HG02642 (cell line): Measurements from ENCODE around the gene BARHL1.
"Not testable (repeated sequence)": the region's sequence is repeated elsewhere in the genome, so short reads cannot be mapped to it uniquely, and the experiment has no call there.

ENCODE experiments used
- ATAC-seq: cut with Tn5 transposase; IDR thresholded peaks from one replicate; pipeline ENCODE4 v1.9.1; 2021; ENCODE audit warnings: mild to moderate bottlenecking; ENCODE audit not compliant: unreplicated experiment, poor library complexity

Gene BARHL1

GRCh38 chr9:132555528-132555927, 26.9 kb upstream of the BARHL1 start:
- no peak for ATAC-seq

DNA sequence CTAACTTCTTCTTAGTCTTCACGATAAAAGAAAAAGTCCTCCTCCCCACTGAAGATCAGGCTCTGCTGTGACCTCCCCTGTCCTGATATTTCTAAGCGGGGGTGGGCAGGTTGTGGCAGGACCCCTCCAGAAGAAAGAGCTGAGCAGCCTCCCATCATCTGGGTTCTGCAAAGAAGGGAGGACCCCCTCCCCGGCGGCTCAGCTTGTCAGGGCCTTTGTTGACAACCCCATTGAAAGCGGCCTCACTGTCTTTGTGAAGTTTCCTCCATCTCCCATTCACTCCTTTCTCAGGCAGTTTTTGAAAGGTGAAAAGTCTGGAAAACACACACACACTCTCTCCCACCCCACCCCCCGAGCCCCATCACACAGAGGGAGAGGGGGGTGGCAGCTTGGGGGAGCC, 26.2 kb upstream of the BARHL1 start:
- no peak for ATAC-seq

GRCh38 chr9:132556714-132557113, 25.7 kb upstream of the BARHL1 start:
- no peak for ATAC-seq

GRCh38 chr9:132557159-132557558, 25.2 kb upstream of the BARHL1 start:
- no peak for ATAC-seq

GRCh38 chr9:132559711-132560110, 22.7 kb upstream of the BARHL1 start:
- no peak for ATAC-seq

DNA sequence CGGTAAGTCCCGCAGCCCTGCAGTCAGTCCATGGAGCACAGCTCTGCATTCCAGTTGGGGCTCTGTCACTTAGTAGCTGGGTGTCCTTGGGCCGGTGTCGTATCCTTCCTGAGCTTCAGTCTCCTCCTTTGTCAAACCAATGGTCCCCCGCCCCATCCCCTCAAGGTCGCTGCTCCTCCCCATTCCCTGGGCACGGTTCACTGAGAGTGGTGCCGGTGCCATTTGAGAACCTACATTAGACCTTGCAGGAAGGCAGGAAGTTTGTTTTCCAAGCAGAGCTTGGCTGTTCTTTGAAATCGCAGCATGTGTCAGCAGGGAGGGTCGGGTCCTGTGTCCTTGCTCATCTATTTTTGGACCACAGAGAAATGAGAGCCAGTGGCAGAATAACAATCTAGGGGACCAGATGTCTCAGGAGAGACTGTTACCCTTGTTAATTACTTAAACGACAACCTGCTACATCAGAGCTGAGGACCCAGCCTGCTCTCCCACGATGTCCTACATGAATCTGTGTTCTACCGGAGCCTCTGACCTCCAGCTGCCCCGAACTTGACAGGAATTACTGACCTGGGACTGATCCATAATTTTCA, 21.7 kb upstream of the BARHL1 start:
- ATAC-seq: no peak

GRCh38 chr9:132562306-132562573, 20.2 kb upstream of the BARHL1 start:
- no peak for ATAC-seq

- no peak for ATAC-seq
These were observed 17.9 kb upstream of the BARHL1 start for GRCh38 chr9:132564526-132564925.

GRCh38 chr9:132568787-132569186, 13.6 kb upstream of the BARHL1 start:
- not testable (repeated sequence) for ATAC-seq

DNA sequence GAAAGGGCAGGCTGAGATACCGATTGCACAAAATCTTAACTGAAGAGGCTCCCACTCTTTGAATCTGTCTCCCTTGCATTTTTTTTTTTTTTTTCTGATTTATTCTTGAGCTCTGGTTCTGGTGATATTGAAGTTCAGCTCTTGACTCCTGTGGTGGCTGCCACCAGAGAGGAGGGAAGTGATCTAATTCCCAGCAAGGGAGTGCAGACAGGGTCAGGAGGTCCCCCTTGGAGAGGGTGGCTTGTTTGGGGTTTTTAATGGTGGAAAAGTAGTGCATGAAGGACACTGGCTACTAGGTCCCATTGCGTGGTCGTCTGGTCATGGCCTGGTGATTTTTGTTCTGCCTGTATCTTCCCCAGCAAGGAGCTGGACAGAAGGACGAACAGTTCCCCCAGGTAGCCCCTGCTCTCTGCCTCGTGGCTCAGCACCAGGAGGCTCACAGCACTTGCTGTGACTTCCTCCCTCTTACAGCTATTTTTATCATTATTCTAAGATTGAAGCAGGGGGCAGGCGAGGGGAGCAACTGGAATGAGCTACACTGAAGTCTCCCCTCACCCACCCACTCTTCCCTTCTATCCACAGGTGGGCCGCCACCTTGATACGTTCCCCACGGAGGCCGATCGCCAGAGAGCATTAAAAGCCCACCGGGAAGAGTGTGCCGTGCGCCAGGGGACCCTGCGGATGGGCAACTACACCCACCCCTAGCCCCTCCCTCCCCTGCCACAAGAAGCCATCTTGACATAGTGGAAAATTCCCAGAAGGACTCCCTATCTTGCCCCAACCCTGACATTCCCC, 10.4 kb upstream of the BARHL1 start:
- ATAC-seq: no peak

DNA sequence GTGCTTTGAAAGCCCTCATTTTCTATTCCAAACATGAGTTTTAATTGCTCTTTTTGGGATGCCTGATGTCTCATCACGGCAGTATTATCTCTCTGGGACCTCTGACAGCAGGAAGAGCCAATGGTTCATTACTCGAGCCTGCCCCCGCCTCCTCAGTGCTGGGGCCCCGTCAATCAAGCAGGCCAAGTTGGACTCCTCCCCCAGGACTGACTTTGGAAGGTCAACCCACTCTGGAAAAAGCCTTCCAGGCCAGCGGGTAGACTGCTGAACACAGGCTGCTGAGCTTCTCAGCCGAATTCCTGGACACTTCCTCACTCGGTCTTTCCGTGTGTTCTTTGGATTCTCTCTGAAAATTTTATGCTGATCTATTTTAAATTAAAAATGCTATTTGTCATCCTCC, 9.5 kb upstream of the BARHL1 start:
- no peak for ATAC-seq

GRCh38 chr9:132575005-132575609, 7.3 kb upstream of the BARHL1 start:
- no peak for ATAC-seq

DNA sequence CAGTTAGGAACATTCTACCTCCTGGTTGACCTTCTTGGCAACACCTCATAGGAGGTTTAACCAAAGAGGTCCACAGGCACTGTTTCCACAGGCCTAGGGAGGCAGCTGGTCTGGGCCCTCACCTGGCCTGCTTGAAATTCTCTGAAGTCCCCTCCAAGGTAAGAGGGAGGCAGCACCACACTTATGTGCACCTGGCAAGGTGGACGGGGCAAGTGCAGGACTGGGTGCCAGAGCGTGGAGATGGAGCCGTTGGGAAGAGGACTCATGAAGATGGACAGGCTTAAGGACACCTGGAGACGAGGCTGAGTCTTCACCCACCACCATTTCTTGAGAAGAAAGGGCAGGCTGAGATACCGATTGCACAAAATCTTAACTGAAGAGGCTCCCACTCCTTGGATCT, 6.6 kb upstream of the BARHL1 start:
- no peak for ATAC-seq

GRCh38 chr9:132577119-132577518, 5.3 kb upstream of the BARHL1 start:
- ATAC-seq: no peak

GRCh38 chr9:132578367-132578932, 4.0 kb upstream of the BARHL1 start:
- ATAC-seq: no peak

DNA sequence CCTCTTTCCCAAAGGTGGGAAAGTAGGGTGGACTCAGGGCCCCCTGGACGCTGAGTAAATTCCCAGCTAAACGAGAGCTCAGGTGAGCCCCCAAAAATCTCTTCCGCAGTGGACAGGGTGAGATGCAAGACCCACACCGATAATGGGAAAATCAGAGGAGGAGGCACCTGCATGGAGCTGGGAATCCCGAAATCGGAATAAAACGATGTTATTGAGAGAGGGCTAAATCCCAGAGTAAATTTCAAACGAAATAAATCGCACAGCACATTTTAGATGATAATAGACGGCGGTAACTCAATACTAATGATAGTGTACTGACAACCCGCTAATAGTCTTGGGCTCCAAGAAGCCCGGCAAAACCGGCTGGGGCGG, 3.0 kb upstream of the BARHL1 start:
- ATAC-seq: no peak

GRCh38 chr9:132582786-132583583, 579 bp downstream of the BARHL1 start:
- no peak for ATAC-seq

- ATAC-seq: no peak
These were observed 1.3 kb downstream of the BARHL1 start for GRCh38 chr9:132583584-132584304.

DNA sequence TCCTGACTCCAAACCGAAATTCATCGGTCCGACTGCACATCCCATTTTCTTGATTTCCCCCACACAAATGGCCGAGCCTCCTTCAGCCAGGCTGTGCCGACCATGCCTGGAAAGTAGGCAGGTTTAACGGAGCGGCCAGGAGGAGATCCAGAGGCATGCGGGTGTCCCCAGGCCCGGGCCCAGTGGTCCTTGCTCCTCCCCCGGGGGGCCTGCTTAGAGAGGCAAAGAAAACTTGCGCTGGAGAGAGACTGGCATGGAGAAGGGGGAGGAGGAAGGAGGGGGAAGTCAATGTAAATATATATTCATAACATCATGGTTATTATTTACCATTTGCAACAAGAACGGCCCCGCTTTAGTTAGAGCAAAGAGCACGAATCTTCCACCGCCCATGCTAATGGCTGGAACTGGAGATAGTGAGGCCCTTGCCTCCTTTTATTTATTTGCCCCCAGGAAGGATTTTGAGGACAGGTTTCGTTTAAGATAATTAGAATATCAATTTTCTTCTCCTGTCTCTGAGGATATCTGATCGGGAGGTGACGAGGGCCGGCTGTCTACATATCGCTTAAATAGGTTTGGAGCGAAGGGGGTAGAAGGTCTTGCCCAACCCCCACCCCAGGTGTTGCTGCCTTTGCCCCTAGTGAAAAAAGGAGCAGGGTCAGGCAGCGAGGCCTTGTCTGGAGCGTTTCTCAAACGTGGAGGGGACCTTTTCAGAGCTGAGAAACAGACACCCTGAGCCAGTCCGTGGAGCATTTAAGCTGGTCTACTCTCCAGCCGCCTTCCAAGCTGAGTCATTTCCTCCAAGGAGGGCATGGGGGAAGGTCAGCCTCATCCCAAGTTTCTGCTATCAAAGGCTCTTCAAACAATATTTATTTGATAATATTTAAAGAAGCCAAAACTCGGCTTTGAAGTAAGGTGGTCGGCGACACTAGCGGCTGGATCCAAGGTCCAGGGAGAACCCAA, 2.5 kb downstream of the BARHL1 start:
- ATAC-seq: no peak
